ENCODE results near the gene NDUFS8. TPM values are rescaled to one million over a fixed set of nuclear protein-coding genes. Genes with fewer than 3 reads are reported as not detected.

Gene NDUFS8
- total RNA-seq, 1 donor from 2014 or later: 63.9 TPM

GRCh38 chr11:68028802-68029545 is 1.5 kb upstream of the NDUFS8 start:
- DNase-seq (ENCODE audit: low spot score): no peak
- ATAC-seq: no peak
- intact Hi-C loops (cut with DNase I): no loop called here

- no peak for DNase-seq (ENCODE audit: low spot score)
- ATAC-seq: no peak
- intact Hi-C loops (cut with DNase I): loop anchor here (10.0 kb wide), 1 partner anchor 94 kb away; the partner anchor contains the start of gene CHKA
Measured at GRCh38 chr11:68031144-68031464, 623 bp downstream of the NDUFS8 start.

GRCh38 chr11:68032003-68032402 is 1.5 kb downstream of the NDUFS8 start:
- no peak for ATAC-seq
- intact Hi-C loops (cut with DNase I): loop anchor here (10.0 kb wide), 1 partner anchor 93 kb away; the partner anchor contains the start of gene CHKA
- DNase-seq (ENCODE audit: low spot score): no peak

GRCh38 chr11:68032997-68033707 is 2.7 kb downstream of the NDUFS8 start:
- ATAC-seq (no peak), DNase-seq (ENCODE audit: low spot score) (no peak)
- intact Hi-C loops (cut with DNase I): loop anchor here (10.0 kb wide), 1 partner anchor 92 kb away; the partner anchor contains the start of gene CHKA

- no peak for DNase-seq (ENCODE audit: low spot score)
- intact Hi-C loops (cut with DNase I): loop anchor here (10.0 kb wide), 1 partner anchor 91 kb away; the partner anchor contains the start of gene CHKA
- ATAC-seq: no peak
Measured at GRCh38 chr11:68033708-68034045, 3.2 kb downstream of the NDUFS8 start.

- ATAC-seq: no peak
- intact Hi-C loops (cut with DNase I): loop anchor here (10.0 kb wide), 1 partner anchor 89 kb away; the partner anchor contains the start of gene CHKA
- no peak for DNase-seq (ENCODE audit: low spot score)
Measured at GRCh38 chr11:68035266-68035876, 4.9 kb downstream of the NDUFS8 start.

GRCh38 chr11:68036141-68036716 is 5.7 kb downstream of the NDUFS8 start:
- DNase-seq (ENCODE audit: low spot score) (no peak), ATAC-seq (no peak)
- intact Hi-C loops (cut with DNase I): loop anchor here (10.0 kb wide), 1 partner anchor 89 kb away; the partner anchor contains the start of gene CHKA

GRCh38 chr11:68036717-68037239 is 6.3 kb downstream of the NDUFS8 start:
- intact Hi-C loops (cut with DNase I): loop anchor here (10.0 kb wide), 1 partner anchor 88 kb away; the partner anchor contains the start of gene CHKA
- ATAC-seq: peak; percentile 32
- no peak for DNase-seq (ENCODE audit: low spot score)

GRCh38 chr11:68037411-68038225 is 7.1 kb downstream of the NDUFS8 start:
- DNase-seq (ENCODE audit: low spot score) (no peak), ATAC-seq (no peak)
- intact Hi-C loops (cut with DNase I): loop anchor here (10.0 kb wide), 1 partner anchor 87 kb away; the partner anchor contains the start of gene CHKA

GRCh38 chr11:68038226-68038717 is 7.8 kb downstream of the NDUFS8 start:
- DNase-seq (ENCODE audit: low spot score) (peak; percentile 63), ATAC-seq (peak; percentile 9)
- intact Hi-C loops (cut with DNase I): loop anchor here (10.0 kb wide), 1 partner anchor 87 kb away; the partner anchor contains the start of gene CHKA

GRCh38 chr11:68038718-68039525 is 8.4 kb downstream of the NDUFS8 start, which contains the start of gene TCIRG1:
TSS of gene TCIRG1 (plus strand) at chr11:68039025. CDS start at chr11:68041272, 2,247 bp downstream.
- DNase-seq (ENCODE audit: low spot score) (peak; percentile 93), ATAC-seq (peak; percentile 92)
- intact Hi-C loops (cut with DNase I): loop anchor here (10.0 kb wide), 1 partner anchor 86 kb away; the partner anchor contains the start of gene CHKA

- ATAC-seq (peak; percentile 1), DNase-seq (ENCODE audit: low spot score) (peak; percentile 68)
- intact Hi-C loops (cut with DNase I): loop anchor here (10.0 kb wide), 1 partner anchor 85 kb away; the partner anchor contains the start of gene CHKA
Measured at GRCh38 chr11:68039526-68040086, 9.1 kb downstream of the NDUFS8 start.

- intact Hi-C loops (cut with DNase I): no loop called here
- ATAC-seq (peak; percentile 52), DNase-seq (ENCODE audit: low spot score) (peak; percentile 79)
Measured at GRCh38 chr11:68040101-68040956, 9.8 kb downstream of the NDUFS8 start.

- DNase-seq (ENCODE audit: low spot score): peak; percentile 64
- intact Hi-C loops (cut with DNase I): no loop called here
- ATAC-seq: no peak
Measured at GRCh38 chr11:68040957-68041591, 10.6 kb downstream of the NDUFS8 start.

GRCh38 chr11:68041617-68042218 is 11.2 kb downstream of the NDUFS8 start:
- intact Hi-C loops (cut with DNase I): no loop called here
- ATAC-seq (no peak), DNase-seq (ENCODE audit: low spot score) (no peak)
